ENCODE results near the gene UBN1. TPM values are rescaled to one million over a fixed set of nuclear protein-coding genes. Genes with fewer than 3 reads are reported as not detected.

The UBN1 gene
- total and polyA plus RNA-seq, 10 of the 15 experiments (the other 5 are each of a cell fraction or from before 2014, with no cell fraction given) = 2.1 to 32.5 (median 13.9) TPM

- TF ChIP-seq ZNF592 (IDR thresholded peaks at IDR 0.05) (no peak), CHD2 (IDR thresholded peaks at IDR 0.05; ENCODE audit: borderline replicate concordance, low read depth, low read length) (no peak), ZBTB4 (CRISPR knock-in tag; IDR thresholded peaks at IDR 0.05) (no peak), ASH2L (IDR thresholded peaks at IDR 0.05; ENCODE audit: borderline replicate concordance, low read depth) (no peak), RUNX3 (IDR thresholded peaks at IDR 0.05; ENCODE audit: low read length) (no peak), ELK1 (IDR thresholded peaks at IDR 0.05; ENCODE audit: low read depth, low read length) (no peak), FOXK2 (IDR thresholded peaks at IDR 0.05) (no peak)
Observed at GRCh38 chr16:4806280-4806679, 41.0 kb upstream of the UBN1 start (continued).
